Measurements from ENCODE around the gene NEDD8. TPM values are rescaled to one million over a fixed set of nuclear protein-coding genes. Genes with fewer than 3 reads are reported as not detected.

The NEDD8 gene
- total RNA-seq, 1 donor from 2014 or later, result 251 TPM

GRCh38 chr14:24186831-24187538 is 45.2 kb downstream of the NEDD8 start:
- Histone ChIP-seq H3K27me3 (ENCODE audit: insufficient read depth, low read length) (no peaks in the 10 kb centered on the region), H2AFZ (ENCODE audit: low read depth, low read length) (no peak overlapping the region), H3K4me3 (ENCODE audit: insufficient read depth, low read depth, low read length) (peak overlapping the region; percentile 83), H3K36me3 (ENCODE audit: insufficient read depth, low read length) (peaks cover 26% of the 10 kb centered on the region), H3K9me3 (ENCODE audit: insufficient read depth, low read depth, low read length) (no peaks in the 10 kb centered on the region), H3K79me2 (ENCODE audit: insufficient read depth, low read length) (peaks cover 39% of the 10 kb centered on the region), H4K20me1 (ENCODE audit: insufficient read depth, low read length) (peaks cover 30% of the 10 kb centered on the region), H3K27ac (ENCODE audit: low read depth, low read length) (no peak overlapping the region), H3K4me1 (ENCODE audit: insufficient read depth, low read length) (peaks cover 14% of the 10 kb centered on the region), H3K9ac (ENCODE audit: low read length) (peak overlapping the region; percentile 83), H3K4me2 (ENCODE audit: low read length) (peak overlapping the region; percentile 96)
- H3K4me3 Mint-ChIP-seq (ENCODE audit: unreplicated experiment), result peak overlapping the region; percentile 74
- no peak for FAIRE-seq
- no peak for DNase-seq (ENCODE audit: low read depth)
- H3K9me3 Mint-ChIP-seq (ENCODE audit: unreplicated experiment), result no peaks in the 10 kb centered on the region
- H3K4me1 Mint-ChIP-seq (ENCODE audit: low read depth, unreplicated experiment), result peaks cover 15% of the 10 kb centered on the region
- H3K36me3 Mint-ChIP-seq (ENCODE audit: low read depth, unreplicated experiment), result peaks cover 6% of the 10 kb centered on the region
- no peaks in the 10 kb centered on the region for H3K27me3 Mint-ChIP-seq (ENCODE audit: low read depth, unreplicated experiment)
- H3K27ac Mint-ChIP-seq (ENCODE audit: unreplicated experiment), result peak overlapping the region; percentile 47
- TF ChIP-seq CTCF (IDR thresholded peaks at IDR 0.05; ENCODE audit: insufficient read depth, low read depth, low read length), result no peak

GRCh38 chr14:24185741-24186140 is 46.4 kb downstream of the NEDD8 start:
- Mint-ChIP-seq H3K27ac (ENCODE audit: unreplicated experiment) (no peak overlapping the region), H3K36me3 (ENCODE audit: low read depth, unreplicated experiment) (peaks cover 12% of the 10 kb centered on the region), H3K4me3 (ENCODE audit: unreplicated experiment) (no peak overlapping the region), H3K9me3 (ENCODE audit: unreplicated experiment) (no peaks in the 10 kb centered on the region), H3K27me3 (ENCODE audit: low read depth, unreplicated experiment) (no peaks in the 10 kb centered on the region), H3K4me1 (ENCODE audit: low read depth, unreplicated experiment) (peaks cover 15% of the 10 kb centered on the region)
- H3K4me2 ChIP-seq (ENCODE audit: low read length), result no peak overlapping the region
- FAIRE-seq (no peak), DNase-seq (ENCODE audit: low read depth) (no peak)
- peaks cover 32% of the 10 kb centered on the region for H4K20me1 ChIP-seq (ENCODE audit: insufficient read depth, low read length)
- H3K4me1 ChIP-seq (ENCODE audit: insufficient read depth, low read length), result peaks cover 14% of the 10 kb centered on the region
- H3K27ac ChIP-seq (ENCODE audit: low read depth, low read length), result no peak overlapping the region
- H2AFZ ChIP-seq (ENCODE audit: low read depth, low read length), result no peak overlapping the region
- H3K27me3 ChIP-seq (ENCODE audit: insufficient read depth, low read length), result no peaks in the 10 kb centered on the region
- H3K9ac ChIP-seq (ENCODE audit: low read length), result no peak overlapping the region
- peaks cover 32% of the 10 kb centered on the region for H3K79me2 ChIP-seq (ENCODE audit: insufficient read depth, low read length)
- no peak overlapping the region for H3K4me3 ChIP-seq (ENCODE audit: insufficient read depth, low read depth, low read length)
- no peaks in the 10 kb centered on the region for H3K9me3 ChIP-seq (ENCODE audit: insufficient read depth, low read depth, low read length)
- peaks cover 25% of the 10 kb centered on the region for H3K36me3 ChIP-seq (ENCODE audit: insufficient read depth, low read length)
- no peak for TF ChIP-seq CTCF (IDR thresholded peaks at IDR 0.05; ENCODE audit: insufficient read depth, low read depth, low read length)
- no peak for TF ChIP-seq EZH2 (IDR thresholded peaks at IDR 0.05; ENCODE audit: insufficient read depth, low read length)

- H3K79me2 ChIP-seq (ENCODE audit: insufficient read depth, low read length), result peaks cover 28% of the 10 kb centered on the region
- Mint-ChIP-seq H3K4me3 (ENCODE audit: unreplicated experiment) (no peak overlapping the region), H3K36me3 (ENCODE audit: low read depth, unreplicated experiment) (peaks cover 12% of the 10 kb centered on the region), H3K4me1 (ENCODE audit: low read depth, unreplicated experiment) (peaks cover 14% of the 10 kb centered on the region), H3K9me3 (ENCODE audit: unreplicated experiment) (no peaks in the 10 kb centered on the region), H3K27ac (ENCODE audit: unreplicated experiment) (no peak overlapping the region), H3K27me3 (ENCODE audit: low read depth, unreplicated experiment) (no peaks in the 10 kb centered on the region)
- peaks cover 14% of the 10 kb centered on the region for H3K4me1 ChIP-seq (ENCODE audit: insufficient read depth, low read length)
- no peak overlapping the region for H3K27ac ChIP-seq (ENCODE audit: low read depth, low read length)
- no peak overlapping the region for H3K4me2 ChIP-seq (ENCODE audit: low read length)
- no peak for TF ChIP-seq CTCF (IDR thresholded peaks at IDR 0.05; ENCODE audit: insufficient read depth, low read depth, low read length)
- no peak for TF ChIP-seq EZH2 (IDR thresholded peaks at IDR 0.05; ENCODE audit: insufficient read depth, low read length)
- peaks cover 39% of the 10 kb centered on the region for H4K20me1 ChIP-seq (ENCODE audit: insufficient read depth, low read length)
- FAIRE-seq (no peak), DNase-seq (ENCODE audit: low read depth) (no peak)
- H3K27me3 ChIP-seq (ENCODE audit: insufficient read depth, low read length), result no peaks in the 10 kb centered on the region
- peaks cover 31% of the 10 kb centered on the region for H3K36me3 ChIP-seq (ENCODE audit: insufficient read depth, low read length)
- no peaks in the 10 kb centered on the region for H3K9me3 ChIP-seq (ENCODE audit: insufficient read depth, low read depth, low read length)
- no peak overlapping the region for H2AFZ ChIP-seq (ENCODE audit: low read depth, low read length)
- no peak overlapping the region for H3K9ac ChIP-seq (ENCODE audit: low read length)
- no peak overlapping the region for H3K4me3 ChIP-seq (ENCODE audit: insufficient read depth, low read depth, low read length)
Observed at GRCh38 chr14:24185026-24185425, 47.1 kb downstream of the NEDD8 start.

Measured in astrocyte (in vitro differentiated cells and primary cell).